ENCODE measurements around the gene ENHO. TPM values are rescaled to one million over a fixed set of nuclear protein-coding genes. Genes with fewer than 3 reads are reported as not detected.

Gene ENHO
- total RNA-seq, 1 donor from 2014 or later = 4.4 TPM

GRCh38 chr9:34524349-34524748 is 1.6 kb upstream of the ENHO start:
- no peak for DNase-seq

- no peak for DNase-seq
These were observed 501 bp downstream of the ENHO start for GRCh38 chr9:34522091-34522887.

GRCh38 chr9:34521406-34522045 is 1.3 kb downstream of the ENHO start:
- DNase-seq = no peak

GRCh38 chr9:34520505-34521385 is 2.0 kb downstream of the ENHO start:
- no peak for DNase-seq

- no peak for DNase-seq
These were observed 2.7 kb downstream of the ENHO start for GRCh38 chr9:34520096-34520495.

GRCh38 chr9:34519321-34520020 is 3.3 kb downstream of the ENHO start:
- no peak for DNase-seq

GRCh38 chr9:34518896-34519295 is 3.9 kb downstream of the ENHO start:
- DNase-seq = no peak

GRCh38 chr9:34518110-34518616 is 4.6 kb downstream of the ENHO start:
- peak; percentile 90 for DNase-seq

- no peak for DNase-seq
These were observed 5.6 kb downstream of the ENHO start for GRCh38 chr9:34517185-34517584.

GRCh38 chr9:34515959-34516358 is 6.8 kb downstream of the ENHO start:
- no peak for DNase-seq

- DNase-seq = no peak
These were observed 8.0 kb downstream of the ENHO start for GRCh38 chr9:34514816-34515215.

- DNase-seq = no peak
These were observed 8.4 kb downstream of the ENHO start for GRCh38 chr9:34514401-34514800.

- DNase-seq = peak; percentile 72
These were observed 9.1 kb downstream of the ENHO start for GRCh38 chr9:34513567-34514214.

- DNase-seq = no peak
These were observed 10.4 kb downstream of the ENHO start for GRCh38 chr9:34512131-34513078.

- peak; percentile 86 for DNase-seq
These were observed 12.0 kb downstream of the ENHO start for GRCh38 chr9:34510497-34511468.

GRCh38 chr9:34508951-34509350 is 13.8 kb downstream of the ENHO start:
- no peak for DNase-seq

GRCh38 chr9:34508463-34508862 is 14.3 kb downstream of the ENHO start:
- no peak for DNase-seq

GRCh38 chr9:34507966-34508365 is 14.8 kb downstream of the ENHO start:
- DNase-seq = no peak

- no peak for DNase-seq
These were observed 15.2 kb downstream of the ENHO start for GRCh38 chr9:34507556-34507955.
